GM12878 (cell line): ENCODE data around the gene LACRT. TPM values are rescaled to one million over a fixed set of nuclear protein-coding genes. Genes with fewer than 3 reads are reported as not detected.

Experiments used
- ATAC-seq: fragments of 200-7000 bp; cut with Tn5 transposase; 3 replicates; pipeline ENCODE4 v1.9.1; 2020; ENCODE audit warnings: mild to moderate bottlenecking, moderate library complexity
- BruUV-seq: library from RNA; stranded (reverse); fragments of 400-500 nt; replicated peaks from 2 replicates; lab custom pipeline; 2021; lab: Mats Ljungman, UMichigan
- CTCF ChIA-PET: fragments of 300-600 bp; sonication (Branson Sonifier 250); formaldehyde crosslinking; extraction: SDS; loops from one replicate; lab custom pipeline; 2021; ENCODE audit warnings: inconsistent platforms; lab: Yijun Ruan, JAX
- POLR2A ChIA-PET: fragments of 350-600 bp; formaldehyde crosslinking; extraction: SDS; loops from one replicate; lab custom pipeline; 2021; ENCODE audit warnings: inconsistent platforms; lab: Charles Lee
- RAD21 ChIA-PET: fragments of 300-600 bp; sonication (Branson Sonifier 250); formaldehyde crosslinking; loops from one replicate; lab custom pipeline; 2023; ENCODE audit warnings: antibody characterized with exemption; ENCODE audit not compliant: unreplicated experiment; lab: Charles Lee
- SMC1A ChIA-PET: fragments of 300-600 bp; sonication (Branson Sonifier 250); formaldehyde crosslinking; loops from one replicate; lab custom pipeline; 2023; ENCODE audit not compliant: unreplicated experiment, uncharacterized antibody; lab: Charles Lee
- DNase-seq: peaks from one replicate; pipeline ENCODE4 v3.0.0-alpha.2; 2011; ENCODE audit warnings: low read depth, low spot score
- FAIRE-seq: peaks from 3 replicates; lab custom pipeline; 2011; peaks lifted over from hg19 to GRCh38; lab: Jason Lieb, UNC
- H2AFZ ChIP-seq: 2 replicates; pipeline ENCODE4 v1.6.0; 2011; ENCODE audit warnings: low read depth, low read length, control low read depth; ENCODE audit not compliant: control insufficient read depth
- H3K27ac ChIP-seq: 2 replicates; pipeline ENCODE4 v1.5.1; 2011; ENCODE audit warnings: control low read depth; ENCODE audit not compliant: control insufficient read depth, insufficient read depth
- H3K27me3 ChIP-seq, 2 experiments: replicated peaks in 1 of 2; 2 replicates each; pipeline versions ENCODE4 v1.6.0 to v1.6.1; 2011; ENCODE audit warnings: low read length in 1 of 2; ENCODE audit not compliant: control insufficient read depth in 2 of 2, insufficient read depth in 2 of 2
- H3K36me3 ChIP-seq, 2 experiments: 2 replicates each; pipeline ENCODE4 v1.5.1; 2011; ENCODE audit warnings: low read length in 1 of 2; ENCODE audit not compliant: control insufficient read depth in 2 of 2, insufficient read depth in 2 of 2
- H3K4me1 ChIP-seq: 2 replicates; pipeline ENCODE4 v1.6.1; 2011; ENCODE audit warnings: mild to moderate bottlenecking, low read length, moderate library complexity, mixed read lengths; ENCODE audit not compliant: control insufficient read depth, insufficient read depth
- H3K4me2 ChIP-seq: 2 replicates; pipeline ENCODE4 v1.6.0; 2011; ENCODE audit warnings: control low read depth; ENCODE audit not compliant: control insufficient read depth, insufficient read depth
- H3K4me3 ChIP-seq: fragments of 200-600 bp; sonication (generic); 2 replicates; pipeline ENCODE4 v1.5.1; 2016
- H3K79me2 ChIP-seq: 2 replicates; pipeline ENCODE4 v1.6.0; 2011; ENCODE audit warnings: low read length; ENCODE audit not compliant: control insufficient read depth, insufficient read depth
- H3K9ac ChIP-seq: 2 replicates; pipeline ENCODE4 v1.8.0; 2011; ENCODE audit warnings: low read length, control low read depth, mixed read lengths; ENCODE audit not compliant: control insufficient read depth, insufficient read depth
- H3K9me3 ChIP-seq: replicated peaks from 3 replicates; pipeline ENCODE4 v1.5.1; 2011; ENCODE audit warnings: mild to moderate bottlenecking, low read length; ENCODE audit not compliant: control insufficient read depth, insufficient read depth
- H4K20me1 ChIP-seq: 2 replicates; pipeline ENCODE4 v1.6.0; 2011; ENCODE audit not compliant: control insufficient read depth, insufficient read depth
- BCLAF1 ChIP-seq: fragments of 450-650 bp; IDR thresholded peaks from 2 replicates; pipeline ENCODE4 v1.6.1; 2017; ENCODE audit warnings: antibody characterized with exemption, mild to moderate bottlenecking, moderate library complexity
- BHLHE40 ChIP-seq, 2 experiments: fragments of 450-650 bp in 1 of 2; IDR thresholded peaks; 2 replicates each; pipeline ENCODE4 v1.6.1; 2011 to 2017; ENCODE audit warnings: low read depth in 2 of 2, borderline replicate concordance in 1 of 2, improper control_type of control experiment in 1 of 2, low read length in 1 of 2, mild to moderate bottlenecking in 1 of 2
- CBX3 ChIP-seq: fragments of 200-600 bp; sonication (generic); IDR thresholded peaks from 2 replicates; pipeline ENCODE4 v1.6.1; 2016; ENCODE audit warnings: low read depth, borderline replicate concordance
- CUX1 ChIP-seq: IDR thresholded peaks from 2 replicates; pipeline ENCODE4 v1.6.1; 2012; ENCODE audit warnings: improper control_type of control experiment, low read depth, low read length; ENCODE audit not compliant: insufficient replicate concordance
- E2F4 ChIP-seq: IDR thresholded peaks from 2 replicates; pipeline ENCODE4 v1.6.1; 2012; ENCODE audit warnings: low read depth, low read length, improper control_type of control experiment
- IRF4 ChIP-seq: IDR thresholded peaks from 2 replicates; pipeline ENCODE4 v1.6.1; 2011; ENCODE audit warnings: low read depth, low read length
- MYC ChIP-seq: IDR thresholded peaks from 2 replicates; pipeline ENCODE4 v1.6.1; 2011; ENCODE audit warnings: mild to moderate bottlenecking, low read length, moderate library complexity, inconsistent platforms; ENCODE audit not compliant: insufficient read depth, insufficient replicate concordance, insufficient read length, severe bottlenecking
- PBX3 ChIP-seq: IDR thresholded peaks from 2 replicates; pipeline ENCODE4 v1.6.1; 2011; ENCODE audit warnings: mild to moderate bottlenecking, low read depth, low read length, moderate library complexity; ENCODE audit not compliant: insufficient replicate concordance
- RBBP5 ChIP-seq: fragments of 200-600 bp; sonication (generic); conservative IDR thresholded peaks from 2 replicates; pipeline ENCODE4 v1.6.1; 2016
- RELB ChIP-seq: fragments of 450-650 bp; IDR thresholded peaks from 2 replicates; pipeline ENCODE4 v1.6.1; 2017; ENCODE audit warnings: low read depth, mild to moderate bottlenecking, moderate library complexity
- ZZZ3 ChIP-seq: IDR thresholded peaks from 2 replicates; pipeline ENCODE4 v1.6.1; 2011; ENCODE audit warnings: low read depth; ENCODE audit not compliant: control insufficient read depth, insufficient read length
- WGBS: methylation state at CpG from one replicate; pipeline ENCODE4 v1.1.6; 2016; ENCODE audit warnings: low lambda C conversion rate; ENCODE audit not compliant: insufficient replicate concordance, insufficient coverage; ENCODE audit errors: missing lambda C conversion rate; 5-methylcytosine and 5-hydroxymethylcytosine counted together
- in situ Hi-C: fragments of 300-500 bp; cut with MboI; formaldehyde crosslinking; loops from 9 replicates; pipeline ENCODE4 v1.14.3; 2018; ENCODE audit warnings: mixed read lengths
- intact Hi-C: fragments of 100-400 bp; cut with micrococcal nuclease; formaldehyde crosslinking; loops from one replicate; pipeline ENCODE4 v1.14.2; 2022; ENCODE audit not compliant: unreplicated experiment
- polyA plus RNA-seq, 11 experiments: library from polyadenylated mRNA; depleted of rRNA in 4 of 11; unstranded in 6 of 11; stranded (reverse) in 5 of 11; fragments of >200 nt; fragmentation: Nextera tagmentation in 4 of 11; fragmentation: Illumina TruSeq in 1 of 11; extraction: Ambion mirVana in 4 of 11; extraction: Trizol in 1 of 11; gene quantifications; 1 replicate in 1 of 11; 2 replicates in 10 of 11; pipeline versions ENCODE4 v1.2.1 to v1.2.3, GENCODE V29; 2011 to 2016; ENCODE audit warnings: inconsistent platforms in 2 of 11, missing spikeins in 2 of 11, low read depth in 1 of 11
- total RNA-seq, 4 experiments: library from RNA; depleted of rRNA in 3 of 4; stranded (reverse); fragments of >200 nt in 3 of 4; fragmentation: Illumina TruSeq in 1 of 4; extraction: Trizol in 1 of 4; gene quantifications; 2 replicates each; pipeline versions ENCODE4 v1.2.1 to v1.2.3, GENCODE V29; 2013 to 2021

The LACRT gene
- total and polyA plus RNA-seq, 10 of the 15 experiments (the other 5 are each of a cell fraction or from before 2014, with no cell fraction given): not detected

- Histone ChIP-seq H3K27ac (no peak overlapping the region), H3K4me3 (no peak overlapping the region), H3K27me3 (peaks cover 0 to 7% of the 10 kb centered on the region in 2 experiments), H3K9ac (no peak overlapping the region), H4K20me1 (no peaks in the 10 kb centered on the region), H2AFZ (no peak overlapping the region), H3K79me2 (no peaks in the 10 kb centered on the region), H3K4me2 (no peak overlapping the region), H3K9me3 (no peaks in the 10 kb centered on the region), H3K36me3 (no peaks in the 10 kb centered on the region; a peak in 1 of 4 replicates), H3K4me1 (no peaks in the 10 kb centered on the region)
- no peak for ATAC-seq
- SMC1A ChIA-PET: interaction anchor here (1.1 kb wide), 1 partner anchor 74 kb away, joined by 3 read pairs; no protein-coding TSS in a partner anchor
- CTCF ChIA-PET: no interaction called here
- intact Hi-C loops (no loop called here), in situ Hi-C loops (no loop called here)
- BruUV-seq: no TSS peak
- POLR2A ChIA-PET: no interaction called here
- 31% methylated on average over 9 of the region's 9 CpGs for WGBS
- DNase-seq: no peak
- RAD21 ChIA-PET: interaction anchor here (0.6 kb wide), 1 partner anchor 468 kb away, joined by 3 read pairs; no protein-coding TSS in a partner anchor
- FAIRE-seq: no peak
- TF ChIP-seq RELB: no peak
- no peak for TF ChIP-seq BHLHE40 (IDR thresholded peaks at IDR 0.05; ENCODE audit: borderline replicate concordance in 1 of 2, low read depth in 2 of 2, low read length in 1 of 2)
- TF ChIP-seq E2F4: no peak
- TF ChIP-seq BCLAF1: no peak
- TF ChIP-seq CUX1: no peak
- TF ChIP-seq IRF4: no peak
- no peak for TF ChIP-seq ZZZ3
- TF ChIP-seq RBBP5: no peak
- no peak for TF ChIP-seq MYC
- no peak for TF ChIP-seq CBX3
- TF ChIP-seq PBX3: no peak
These were observed 50.6 kb downstream of the LACRT start for GRCh38 chr12:54584128-54584527.
